KOPT-K1 (cell line): ENCODE measurements around the gene DSTN.

Source experiments
- H3K27ac ChIP-seq: fragments of 200-600 bp; sonication (generic); 2 replicates; pipeline ENCODE4 v1.5.1; 2016; ENCODE audit warnings: antibody characterized with exemption, mild to moderate bottlenecking, low read depth, low read length; ENCODE audit not compliant: poor library complexity, severe bottlenecking
- H3K36me3 ChIP-seq: fragments of 200-600 bp; sonication (generic); 2 replicates; pipeline ENCODE4 v1.5.1; 2017; ENCODE audit warnings: antibody characterized with exemption, mild to moderate bottlenecking, low read length, moderate library complexity; ENCODE audit not compliant: insufficient read depth
- H3K9me3 ChIP-seq: fragments of 200-600 bp; sonication (generic); 2 replicates; pipeline ENCODE4 v1.5.1; 2017; ENCODE audit warnings: antibody characterized with exemption, low read length, mild to moderate bottlenecking; ENCODE audit not compliant: insufficient read depth, poor library complexity, severe bottlenecking

The DSTN gene

GRCh38 chr20:17627101-17627955, 57.5 kb downstream of the DSTN start:
- Histone ChIP-seq H3K9me3 (no peaks in the 10 kb centered on the region), H3K36me3 (peaks cover 86% of the 10 kb centered on the region), H3K27ac (no peak overlapping the region)

GRCh38 chr20:17628101-17628841, 58.4 kb downstream of the DSTN start:
- Histone ChIP-seq H3K27ac (no peak overlapping the region), H3K36me3 (peaks cover 86% of the 10 kb centered on the region)

GRCh38 chr20:17629025-17629424, 59.1 kb downstream of the DSTN start:
- peaks cover 88% of the 10 kb centered on the region for H3K36me3 ChIP-seq
- H3K27ac ChIP-seq = no peak overlapping the region
- H3K9me3 ChIP-seq = no peaks in the 10 kb centered on the region

More at GRCh38 chr20:17628101-17628841, 58.4 kb downstream of the DSTN start:
- H3K9me3 ChIP-seq = no peaks in the 10 kb centered on the region

- H3K9me3 ChIP-seq = no peaks in the 10 kb centered on the region
- H3K36me3 ChIP-seq = peaks cover 88% of the 10 kb centered on the region
- H3K27ac ChIP-seq = no peak overlapping the region
These were observed 59.8 kb downstream of the DSTN start for GRCh38 chr20:17629678-17630089.

GRCh38 chr20:17630151-17630805, 60.4 kb downstream of the DSTN start:
- no peak overlapping the region for H3K27ac ChIP-seq
- no peaks in the 10 kb centered on the region for H3K9me3 ChIP-seq
- H3K36me3 ChIP-seq = peaks cover 89% of the 10 kb centered on the region

GRCh38 chr20:17630806-17631195, 60.9 kb downstream of the DSTN start:
- H3K27ac ChIP-seq = no peak overlapping the region
- H3K9me3 ChIP-seq = no peaks in the 10 kb centered on the region
- peaks cover 95% of the 10 kb centered on the region for H3K36me3 ChIP-seq

- Histone ChIP-seq H3K9me3 (no peaks in the 10 kb centered on the region), H3K27ac (no peak overlapping the region), H3K36me3 (peaks cover 97% of the 10 kb centered on the region)
These were observed 61.9 kb downstream of the DSTN start for GRCh38 chr20:17631576-17632319.

- Histone ChIP-seq H3K9me3 (no peaks in the 10 kb centered on the region), H3K36me3 (peaks cover 88% of the 10 kb centered on the region), H3K27ac (no peak overlapping the region)
These were observed 63.5 kb downstream of the DSTN start for GRCh38 chr20:17633221-17633849.

GRCh38 chr20:17633850-17634500, 64.1 kb downstream of the DSTN start:
- no peaks in the 10 kb centered on the region for H3K9me3 ChIP-seq
- H3K36me3 ChIP-seq = peaks cover 87% of the 10 kb centered on the region
- no peak overlapping the region for H3K27ac ChIP-seq

GRCh38 chr20:17634661-17635331, 64.9 kb downstream of the DSTN start:
- Histone ChIP-seq H3K36me3 (peaks cover 83% of the 10 kb centered on the region), H3K9me3 (no peaks in the 10 kb centered on the region), H3K27ac (no peak overlapping the region)

GRCh38 chr20:17635332-17636244, 65.7 kb downstream of the DSTN start:
- Histone ChIP-seq H3K9me3 (no peaks in the 10 kb centered on the region), H3K36me3 (peaks cover 83% of the 10 kb centered on the region), H3K27ac (no peak overlapping the region)

- Histone ChIP-seq H3K36me3 (peaks cover 83% of the 10 kb centered on the region), H3K9me3 (no peaks in the 10 kb centered on the region), H3K27ac (no peak overlapping the region)
These were observed 66.9 kb downstream of the DSTN start for GRCh38 chr20:17636523-17637412.
